GM10266 (cell line): ENCODE results near the gene TMEM30B.
"Not testable (repeated sequence)": the region's sequence is repeated elsewhere in the genome, so short reads cannot be mapped to it uniquely, and the experiment has no call there.

Experiments used
- DNase-seq: peaks from one replicate; pipeline ENCODE4 v3.0.0; 2012; ENCODE audit errors: extremely low spot score
- TF ChIP-seq, protein P1 (sequence below): IDR thresholded peaks from 2 replicates; pipeline ENCODE4 v1.5.1; 2012; ENCODE audit warnings: mild to moderate bottlenecking, low read depth; ENCODE audit not compliant: control insufficient read depth, insufficient read depth; ENCODE audit errors: missing control alignments

The TMEM30B gene

DNA sequence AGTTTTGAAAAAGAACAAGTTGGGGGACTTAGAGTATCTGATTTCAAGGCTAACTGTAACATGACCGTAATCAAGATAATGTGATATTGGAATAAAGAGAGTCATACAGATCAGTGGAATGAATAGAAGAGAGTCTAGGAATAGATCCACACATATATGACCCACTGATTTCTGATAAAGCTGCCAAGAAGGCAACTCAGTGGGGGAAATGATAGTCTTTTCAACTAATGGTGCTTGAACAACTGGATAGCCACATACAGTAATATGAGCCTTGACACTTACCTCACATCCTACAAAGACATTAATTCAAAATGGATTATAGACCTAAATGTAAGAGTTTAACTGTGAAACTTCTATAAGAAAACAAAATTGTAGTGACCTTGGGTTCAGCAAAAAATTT is 44.0 kb upstream of the TMEM30B start:
- DNase-seq, result no peak
- TF ChIP-seq, protein P1, sequence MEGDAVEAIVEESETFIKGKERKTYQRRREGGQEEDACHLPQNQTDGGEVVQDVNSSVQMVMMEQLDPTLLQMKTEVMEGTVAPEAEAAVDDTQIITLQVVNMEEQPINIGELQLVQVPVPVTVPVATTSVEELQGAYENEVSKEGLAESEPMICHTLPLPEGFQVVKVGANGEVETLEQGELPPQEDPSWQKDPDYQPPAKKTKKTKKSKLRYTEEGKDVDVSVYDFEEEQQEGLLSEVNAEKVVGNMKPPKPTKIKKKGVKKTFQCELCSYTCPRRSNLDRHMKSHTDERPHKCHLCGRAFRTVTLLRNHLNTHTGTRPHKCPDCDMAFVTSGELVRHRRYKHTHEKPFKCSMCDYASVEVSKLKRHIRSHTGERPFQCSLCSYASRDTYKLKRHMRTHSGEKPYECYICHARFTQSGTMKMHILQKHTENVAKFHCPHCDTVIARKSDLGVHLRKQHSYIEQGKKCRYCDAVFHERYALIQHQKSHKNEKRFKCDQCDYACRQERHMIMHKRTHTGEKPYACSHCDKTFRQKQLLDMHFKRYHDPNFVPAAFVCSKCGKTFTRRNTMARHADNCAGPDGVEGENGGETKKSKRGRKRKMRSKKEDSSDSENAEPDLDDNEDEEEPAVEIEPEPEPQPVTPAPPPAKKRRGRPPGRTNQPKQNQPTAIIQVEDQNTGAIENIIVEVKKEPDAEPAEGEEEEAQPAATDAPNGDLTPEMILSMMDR, result no peak

DNA sequence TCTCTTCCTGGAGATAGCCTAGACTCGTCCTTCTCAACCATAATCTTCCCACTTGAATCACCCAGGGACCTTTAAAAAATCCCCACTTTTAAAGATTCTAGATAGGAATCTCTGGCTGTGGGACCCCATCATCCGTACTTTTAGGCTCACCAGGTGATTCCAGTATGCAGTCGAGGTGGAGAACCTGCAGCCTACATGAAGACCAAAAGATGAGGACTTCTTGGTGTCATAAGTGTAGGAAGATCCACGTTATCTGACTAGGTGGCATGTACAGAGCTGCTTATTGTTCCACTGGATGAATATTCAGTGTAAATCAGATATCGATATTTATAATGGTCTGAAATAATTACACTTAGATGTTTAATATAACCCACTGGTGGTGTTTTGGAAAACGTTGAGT is 42.8 kb upstream of the TMEM30B start:
- TF ChIP-seq, protein P1, result no peak
- DNase-seq, result no peak

DNA sequence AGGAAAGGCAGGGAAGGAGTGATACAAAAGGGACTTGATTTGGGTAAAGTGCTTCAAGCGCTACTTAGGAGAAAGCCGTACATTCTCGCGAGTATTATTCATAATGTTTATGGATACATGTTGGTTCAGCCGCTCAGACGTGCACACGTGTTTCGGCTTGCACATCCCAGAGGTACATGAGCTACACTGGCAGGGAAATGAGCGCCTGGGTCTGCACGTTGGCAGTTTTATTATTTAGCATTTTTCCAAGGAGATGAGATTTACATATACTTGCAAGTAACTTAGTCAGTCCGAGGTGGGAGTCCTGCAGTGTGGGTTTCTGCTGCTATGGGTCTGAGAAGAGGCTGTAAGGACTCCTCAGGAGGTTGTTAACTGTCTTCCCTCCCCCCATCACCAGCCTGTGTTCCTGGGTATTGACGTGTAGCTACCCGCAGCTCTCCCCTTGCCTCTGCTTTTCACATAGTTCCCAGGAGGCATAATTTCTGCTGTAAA is 41.7 kb upstream of the TMEM30B start:
- TF ChIP-seq, protein P1, result no peak
- DNase-seq, result peak; percentile 38

DNA sequence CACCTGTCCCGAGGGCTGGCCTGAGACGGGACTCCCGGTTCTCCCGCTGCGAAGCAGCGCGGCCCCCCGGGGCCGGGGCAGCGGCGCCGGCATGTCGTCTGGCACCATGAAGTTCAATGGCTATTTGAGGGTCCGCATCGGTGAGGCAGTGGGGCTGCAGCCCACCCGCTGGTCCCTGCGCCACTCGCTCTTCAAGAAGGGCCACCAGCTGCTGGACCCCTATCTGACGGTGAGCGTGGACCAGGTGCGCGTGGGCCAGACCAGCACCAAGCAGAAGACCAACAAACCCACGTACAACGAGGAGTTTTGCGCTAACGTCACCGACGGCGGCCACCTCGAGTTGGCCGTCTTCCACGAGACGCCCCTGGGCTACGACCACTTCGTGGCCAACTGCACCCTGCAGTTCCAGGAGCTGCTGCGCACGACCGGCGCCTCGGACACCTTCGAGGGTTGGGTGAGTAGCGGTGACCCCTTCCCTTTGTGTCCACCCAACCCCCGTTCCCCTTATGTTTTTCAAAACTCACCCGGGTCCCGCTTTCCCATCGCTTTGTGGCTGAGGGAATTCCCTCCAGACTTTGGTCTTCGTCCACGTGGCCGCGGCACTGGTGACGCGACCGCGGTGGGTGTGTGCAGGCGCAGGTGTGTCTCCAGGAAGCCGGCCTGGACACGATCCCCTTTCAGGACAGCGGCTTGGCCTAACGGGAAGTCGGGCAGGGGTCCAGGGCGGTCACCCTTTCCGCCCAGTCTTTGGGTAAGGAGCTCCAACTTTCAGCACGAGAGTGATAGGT is 41.1 kb upstream of the TMEM30B start:
- no peak for DNase-seq

DNA sequence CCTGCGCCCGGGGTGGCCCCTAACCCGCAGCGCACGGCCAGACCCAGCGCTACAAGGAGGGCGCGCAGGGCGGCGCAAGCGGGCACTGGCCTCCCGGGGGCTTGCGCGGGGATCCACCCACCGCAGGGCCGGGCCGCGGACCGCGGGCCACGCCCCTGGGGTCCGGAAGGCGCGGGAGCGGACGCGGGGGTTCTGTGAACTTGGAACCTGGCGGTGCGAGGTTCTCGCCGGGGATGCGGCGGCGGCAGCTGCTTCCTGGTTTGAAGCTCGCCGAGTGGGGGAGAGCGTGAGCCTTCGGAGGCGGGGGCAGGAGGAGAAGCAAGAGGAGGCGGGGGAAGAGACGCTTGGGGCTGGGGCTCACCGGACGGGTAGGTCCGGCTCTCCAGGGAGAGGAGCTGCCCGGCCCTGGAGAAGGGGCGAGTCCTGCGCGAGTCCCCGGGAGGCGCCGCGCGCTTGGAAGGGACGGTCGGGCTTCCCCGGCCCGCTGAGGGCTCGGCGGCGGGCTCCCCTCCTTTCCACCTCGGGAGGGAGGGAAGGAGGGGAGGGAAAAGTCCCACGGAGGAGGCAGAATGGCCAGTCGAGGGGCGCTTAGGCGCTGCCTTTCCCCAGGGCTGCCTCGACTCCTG is 40.4 kb upstream of the TMEM30B start, which contains the start of gene PRKCH:
Gene PRKCH, plus strand, starts transcription at position 195 of the 626 bp plus-strand sequence. CDS start 523 bp downstream, outside the sequence.
- peak; percentile 87 for DNase-seq
- TF ChIP-seq, protein P1, result peak; percentile 51

More for the DNA sequence above, 41.1 kb upstream of the TMEM30B start:
- TF ChIP-seq, protein P1, result no peak

DNA sequence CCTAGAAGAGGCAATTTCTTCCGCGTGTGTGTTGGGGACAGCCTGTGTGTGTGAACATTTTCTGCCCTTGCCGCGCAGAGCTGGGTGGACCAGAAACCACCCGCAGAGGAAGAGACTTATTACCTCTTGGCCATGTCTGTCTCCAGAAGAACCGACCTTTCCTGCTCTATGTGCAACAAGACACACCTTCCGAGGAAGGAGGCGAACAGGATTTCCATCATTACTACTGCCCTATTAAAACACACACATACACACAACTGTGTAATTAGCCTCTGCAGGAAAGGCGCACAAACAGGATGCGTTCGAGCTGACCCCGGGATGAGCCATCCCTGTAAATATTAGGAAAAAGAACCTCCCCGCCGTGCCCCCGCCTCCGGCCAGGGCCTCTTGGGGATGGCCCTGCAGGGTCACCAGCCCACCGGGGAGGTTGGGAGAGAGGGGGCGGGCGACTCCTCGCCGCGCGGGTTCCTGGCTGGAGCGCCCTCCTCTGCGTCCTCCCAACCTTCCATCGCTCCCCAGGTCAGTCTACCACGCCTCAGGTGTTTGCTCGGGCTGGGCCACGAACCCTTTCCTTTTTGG is 39.8 kb upstream of the TMEM30B start:
- TF ChIP-seq, protein P1, result no peak
- no peak for DNase-seq

DNA sequence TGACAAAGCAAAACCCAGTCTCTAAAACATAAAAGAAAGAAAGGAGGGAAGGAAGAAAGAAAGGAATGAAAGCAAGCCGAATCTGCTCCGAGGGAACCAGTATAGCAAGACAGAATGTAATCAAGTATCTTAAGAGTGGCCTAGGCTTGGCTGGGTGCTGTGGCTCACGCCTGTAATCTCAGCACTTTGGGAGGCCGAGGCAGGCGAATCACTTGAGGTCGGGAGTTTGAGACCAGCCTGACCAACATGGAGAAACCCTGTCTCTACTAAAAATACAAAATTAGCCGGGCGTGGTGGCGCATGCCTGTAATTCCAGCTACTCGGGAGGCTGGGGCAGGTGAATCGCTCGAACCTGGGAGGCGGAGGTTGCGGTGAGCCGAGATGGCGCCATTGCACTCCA is 39.0 kb upstream of the TMEM30B start:
- not testable (repeated sequence) for DNase-seq
